Omental fat pad (tissue), 4 donors: ENCODE measurements around the gene GPC6. TPM values are rescaled to one million over a fixed set of nuclear protein-coding genes. Genes with fewer than 3 reads are reported as not detected.

Source experiments
- ATAC-seq: fragments of 150-250 bp; one replicate; pipeline ENCODE4 v1.9.1; 2016; ENCODE audit warnings: mild to moderate bottlenecking, moderate library complexity; ENCODE audit not compliant: low FRiP score
- DNase-seq: peaks from one replicate; pipeline ENCODE4 v3.0.0-alpha.2; 2019; ENCODE audit warnings: low spot score
- total RNA-seq, 4 donors: library from RNA; depleted of rRNA; stranded (reverse); fragments of >200 nt; gene quantifications; one replicate each; pipeline ENCODE4 v1.1.0, GENCODE V29; 2016
- TF ChIP-seq, protein P1 (sequence below), 3 donors: fragments of 450-650 bp; IDR thresholded peaks; one replicate each; pipeline ENCODE4 v1.5.1; 2016 to 2017; ENCODE audit warnings: antibody characterized with exemption in 3 of 3, mild to moderate bottlenecking in 3 of 3, moderate library complexity in 2 of 3

Gene GPC6
- total RNA-seq, 4 donors from 2014 or later = 9.2 to 24.4 (median 16.4) TPM

GRCh38 chr13:93687261-93687660 is 460.7 kb downstream of the GPC6 start:
- no peak for ATAC-seq
- no peak for DNase-seq
- TF ChIP-seq, protein P1, sequence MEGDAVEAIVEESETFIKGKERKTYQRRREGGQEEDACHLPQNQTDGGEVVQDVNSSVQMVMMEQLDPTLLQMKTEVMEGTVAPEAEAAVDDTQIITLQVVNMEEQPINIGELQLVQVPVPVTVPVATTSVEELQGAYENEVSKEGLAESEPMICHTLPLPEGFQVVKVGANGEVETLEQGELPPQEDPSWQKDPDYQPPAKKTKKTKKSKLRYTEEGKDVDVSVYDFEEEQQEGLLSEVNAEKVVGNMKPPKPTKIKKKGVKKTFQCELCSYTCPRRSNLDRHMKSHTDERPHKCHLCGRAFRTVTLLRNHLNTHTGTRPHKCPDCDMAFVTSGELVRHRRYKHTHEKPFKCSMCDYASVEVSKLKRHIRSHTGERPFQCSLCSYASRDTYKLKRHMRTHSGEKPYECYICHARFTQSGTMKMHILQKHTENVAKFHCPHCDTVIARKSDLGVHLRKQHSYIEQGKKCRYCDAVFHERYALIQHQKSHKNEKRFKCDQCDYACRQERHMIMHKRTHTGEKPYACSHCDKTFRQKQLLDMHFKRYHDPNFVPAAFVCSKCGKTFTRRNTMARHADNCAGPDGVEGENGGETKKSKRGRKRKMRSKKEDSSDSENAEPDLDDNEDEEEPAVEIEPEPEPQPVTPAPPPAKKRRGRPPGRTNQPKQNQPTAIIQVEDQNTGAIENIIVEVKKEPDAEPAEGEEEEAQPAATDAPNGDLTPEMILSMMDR (IDR thresholded peaks at IDR 0.05) = no peak

GRCh38 chr13:93689333-93689732 is 462.7 kb downstream of the GPC6 start:
- TF ChIP-seq, protein P1 (IDR thresholded peaks at IDR 0.05) = no peak
- no peak for ATAC-seq

GRCh38 chr13:93690139-93690538 is 463.5 kb downstream of the GPC6 start:
- ATAC-seq = no peak
- no peak for DNase-seq
- TF ChIP-seq, protein P1 (IDR thresholded peaks at IDR 0.05) = no peak

More at GRCh38 chr13:93689333-93689732, 462.7 kb downstream of the GPC6 start:
- no peak for DNase-seq

- no peak for DNase-seq
- ATAC-seq = no peak
- TF ChIP-seq, protein P1 (IDR thresholded peaks at IDR 0.05) = no peak
These were observed 471.5 kb downstream of the GPC6 start for GRCh38 chr13:93698016-93698613.

DNA sequence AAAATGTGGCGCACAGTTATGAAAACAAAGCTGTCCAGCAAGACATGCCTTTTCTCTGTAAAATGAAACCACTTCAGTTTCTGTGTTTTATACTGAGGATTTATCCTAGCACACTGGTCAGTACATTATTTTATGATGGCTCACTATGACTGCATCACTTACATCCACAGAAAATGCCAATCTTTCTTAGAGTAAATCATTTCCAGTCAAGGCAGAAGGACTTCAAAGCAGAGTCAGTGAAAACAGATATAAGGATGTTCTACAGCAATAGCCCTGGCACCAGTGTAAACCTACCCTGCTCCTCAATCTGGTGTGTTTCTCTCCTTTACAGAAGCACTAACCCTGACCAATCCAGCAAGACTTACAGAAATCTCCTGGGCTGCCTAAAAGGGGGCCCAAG is 473.5 kb downstream of the GPC6 start:
- ATAC-seq (no peak), DNase-seq (no peak)
- TF ChIP-seq, protein P1 (IDR thresholded peaks at IDR 0.05) = no peak

- TF ChIP-seq, protein P1 (IDR thresholded peaks at IDR 0.05) = no peak
- no peak for DNase-seq
- ATAC-seq = no peak
These were observed 481.9 kb downstream of the GPC6 start for GRCh38 chr13:93708308-93709075.
